Posterior cingulate gyrus (tissue), 11 donors: Measurements from ENCODE around the gene AUP1.
"Not testable (repeated sequence)": the region's sequence is repeated elsewhere in the genome, so short reads cannot be mapped to it uniquely, and the experiment has no call there.

Source experiments
- DNase-seq, 10 donors: peaks; one replicate each; pipeline versions ENCODE4 v3.0.0 to v3.0.0-alpha.2; 2020 to 2021; ENCODE audit warnings: mixed read lengths in 3 of 10
- intact Hi-C: fragments of 100-400 bp; cut with DNase I; formaldehyde crosslinking; loops from one replicate; pipeline ENCODE4 v1.15.1; 2023

The AUP1 gene

GRCh38 chr2:74529357-74530238 lies at the start of gene AUP1, which contains the start of gene HTRA2:
Gene AUP1, minus strand, starts transcription at chr2:74529706. Its CDS starts 77 bp downstream, at chr2:74529629.
Gene HTRA2, plus strand, starts transcription at chr2:74529933. Its CDS starts 74 bp downstream, at chr2:74530007.
- intact Hi-C loops = loop anchor here (1.0 to 10.0 kb wide), 4 partner anchors 21 to 125 kb away; partner anchors contain the start of genes SEMA4F and TTC31
- peak; percentile 97 to 100 (median 98) for DNase-seq

GRCh38 chr2:74578408-74578807 lies 48.9 kb upstream of the AUP1 start:
- DNase-seq = no peak
- intact Hi-C loops = no loop called here

- intact Hi-C loops = no loop called here
- no peak for DNase-seq
Observed at GRCh38 chr2:74577448-74577847, 47.9 kb upstream of the AUP1 start.

- DNase-seq = no peak
Observed at GRCh38 chr2:74576863-74577229, 47.3 kb upstream of the AUP1 start.

GRCh38 chr2:74576211-74576862 lies 46.8 kb upstream of the AUP1 start:
- intact Hi-C loops = no loop called here
- DNase-seq = no peak

More at GRCh38 chr2:74576863-74577229, 47.3 kb upstream of the AUP1 start:
- intact Hi-C loops = no loop called here

- intact Hi-C loops = no loop called here
- no peak for DNase-seq
Observed at GRCh38 chr2:74575320-74575719, 45.8 kb upstream of the AUP1 start.

GRCh38 chr2:74573747-74574562 lies 44.4 kb upstream of the AUP1 start:
- no peak for DNase-seq
- intact Hi-C loops = no loop called here

GRCh38 chr2:74572178-74572925 lies 42.8 kb upstream of the AUP1 start:
- no peak for DNase-seq

GRCh38 chr2:74571058-74571457 lies 41.6 kb upstream of the AUP1 start:
- DNase-seq = no peak
- intact Hi-C loops = no loop called here

More at GRCh38 chr2:74572178-74572925, 42.8 kb upstream of the AUP1 start:
- intact Hi-C loops = no loop called here

- intact Hi-C loops = no loop called here
- no peak for DNase-seq
Observed at GRCh38 chr2:74569686-74570085, 40.2 kb upstream of the AUP1 start.

- intact Hi-C loops = no loop called here
- DNase-seq = no peak
Observed at GRCh38 chr2:74567881-74568280, 38.4 kb upstream of the AUP1 start.

GRCh38 chr2:74566754-74567085 lies 37.2 kb upstream of the AUP1 start:
- intact Hi-C loops = no loop called here
- DNase-seq = no peak

GRCh38 chr2:74566076-74566753 lies 36.7 kb upstream of the AUP1 start:
- DNase-seq = no peak
- intact Hi-C loops = no loop called here

- intact Hi-C loops = no loop called here
Observed at GRCh38 chr2:74564222-74564621, 34.7 kb upstream of the AUP1 start.

GRCh38 chr2:74562126-74562775 lies 32.7 kb upstream of the AUP1 start:
- intact Hi-C loops = no loop called here
- no peak for DNase-seq

More at GRCh38 chr2:74564222-74564621, 34.7 kb upstream of the AUP1 start:
- no peak for DNase-seq

GRCh38 chr2:74561022-74561421 lies 31.5 kb upstream of the AUP1 start:
- intact Hi-C loops, DNase-seq: not testable (repeated sequence)

GRCh38 chr2:74560591-74560990 lies 31.1 kb upstream of the AUP1 start:
- intact Hi-C loops = no loop called here
- no peak for DNase-seq

GRCh38 chr2:74559912-74560311 lies 30.4 kb upstream of the AUP1 start:
- DNase-seq = no peak
- intact Hi-C loops = no loop called here
